AG08396 (cell line): Measurements from ENCODE around the gene FBXL13.
A peak's percentile ranks its signal among the peaks of the same experiment; 100 is the strongest.
"Not testable (repeated sequence)": the region's sequence is repeated elsewhere in the genome, so short reads cannot be mapped to it uniquely, and the experiment has no call there.

ENCODE experiments used
- DNase-seq: peaks from one replicate; pipeline ENCODE4 v3.0.0; 2012; ENCODE audit warnings: low spot score, mixed read lengths

The FBXL13 gene

GRCh38 chr7:103023578-103023977, 51.0 kb downstream of the FBXL13 start:
- not testable (repeated sequence) for DNase-seq

- not testable (repeated sequence) for DNase-seq
These were observed 53.1 kb downstream of the FBXL13 start for GRCh38 chr7:103021490-103021889.

GRCh38 chr7:103020876-103021275, 53.7 kb downstream of the FBXL13 start:
- DNase-seq = not testable (repeated sequence)

GRCh38 chr7:103018295-103018694, 56.3 kb downstream of the FBXL13 start:
- DNase-seq = not testable (repeated sequence)

GRCh38 chr7:103011650-103012049, 62.9 kb downstream of the FBXL13 start:
- no peak for DNase-seq

- DNase-seq = no peak
These were observed 64.4 kb downstream of the FBXL13 start for GRCh38 chr7:103010211-103010610.

- no peak for DNase-seq
These were observed 65.0 kb downstream of the FBXL13 start for GRCh38 chr7:103009466-103010185.

- DNase-seq = no peak
These were observed 71.6 kb downstream of the FBXL13 start for GRCh38 chr7:103003004-103003403.

- DNase-seq = no peak
These were observed 73.4 kb downstream of the FBXL13 start for GRCh38 chr7:103001210-103001609.

GRCh38 chr7:102996957-102997356, 77.6 kb downstream of the FBXL13 start:
- no peak for DNase-seq

GRCh38 chr7:102995609-102996008, 79.0 kb downstream of the FBXL13 start:
- not testable (repeated sequence) for DNase-seq

GRCh38 chr7:102994567-102994966, 80.0 kb downstream of the FBXL13 start:
- DNase-seq = no peak

- no peak for DNase-seq
These were observed 80.9 kb downstream of the FBXL13 start for GRCh38 chr7:102993718-102994029.

GRCh38 chr7:102992938-102993717, 81.5 kb downstream of the FBXL13 start:
- peak; percentile 37 for DNase-seq

GRCh38 chr7:102992509-102992937, 82.1 kb downstream of the FBXL13 start:
- no peak for DNase-seq

- peak; percentile 81 for DNase-seq
These were observed 82.9 kb downstream of the FBXL13 start for GRCh38 chr7:102991540-102992214.

GRCh38 chr7:102991077-102991539, 83.5 kb downstream of the FBXL13 start:
- no peak for DNase-seq

GRCh38 chr7:102990642-102991041, 84.0 kb downstream of the FBXL13 start:
- DNase-seq = no peak

GRCh38 chr7:102988631-102989560, 85.7 kb downstream of the FBXL13 start:
- no peak for DNase-seq

GRCh38 chr7:102988088-102988487, 86.5 kb downstream of the FBXL13 start:
- DNase-seq = no peak

GRCh38 chr7:102985176-102985783, 89.3 kb downstream of the FBXL13 start:
- DNase-seq = no peak
